ENCODE data around the gene VAV1. TPM values are rescaled to one million over a fixed set of nuclear protein-coding genes. Genes with fewer than 3 reads are reported as not detected.

VAV1 gene
- polyA plus RNA-seq, 1 donor from 2014 or later, result not detected

DNA sequence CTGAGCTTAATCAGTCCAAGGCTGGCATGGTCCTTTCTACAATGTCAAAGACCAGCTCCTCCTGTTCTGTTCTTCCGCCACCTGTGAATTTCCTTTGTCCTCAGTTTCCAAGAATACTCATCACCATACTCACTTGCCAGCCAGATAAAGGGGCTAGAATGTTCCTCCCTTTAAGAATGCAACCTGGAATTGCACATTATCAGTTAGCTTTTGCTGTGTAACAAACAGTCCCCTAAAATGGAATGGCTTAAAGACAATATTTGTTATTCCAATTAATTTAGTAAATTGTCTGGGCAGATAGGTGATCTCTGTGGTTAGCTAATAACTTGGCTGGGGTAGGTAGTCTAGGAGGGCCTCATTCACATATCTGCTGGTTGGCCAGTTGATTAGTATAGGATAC is 36.0 kb downstream of the VAV1 start:
- H3K9me3 ChIP-seq (ENCODE audit: low read length), result no peaks in the 10 kb centered on the region
- no peak overlapping the region for H3K27ac ChIP-seq (ENCODE audit: low read length)
- H2AFZ ChIP-seq (ENCODE audit: low read depth, low read length), result no peak overlapping the region
- H3K27me3 ChIP-seq (ENCODE audit: insufficient read depth, low read depth, low read length), result no peaks in the 10 kb centered on the region
- no peak overlapping the region for H3K9ac ChIP-seq (ENCODE audit: low read length)
- no peaks in the 10 kb centered on the region for H3K36me3 ChIP-seq (ENCODE audit: insufficient read depth, low read length)
- no peaks in the 10 kb centered on the region for H4K20me1 ChIP-seq (ENCODE audit: insufficient read depth)
- no peaks in the 10 kb centered on the region for H3K9me2 ChIP-seq (ENCODE audit: insufficient read depth, low read length)
- no peaks in the 10 kb centered on the region for H3F3A ChIP-seq (ENCODE audit: insufficient read depth, low read length, poor library complexity, severe bottlenecking)
- no peak overlapping the region for H3K4me2 ChIP-seq (ENCODE audit: low read length)
- no peak overlapping the region for H3K4me3 ChIP-seq (ENCODE audit: low read length)
- no peak for TF ChIP-seq EP300 (conservative IDR thresholded peaks at IDR 0.05; ENCODE audit: poor library complexity, severe bottlenecking)
- no peak for TF ChIP-seq SMC3 (conservative IDR thresholded peaks at IDR 0.05; ENCODE audit: poor library complexity)
- TF ChIP-seq, protein P1, sequence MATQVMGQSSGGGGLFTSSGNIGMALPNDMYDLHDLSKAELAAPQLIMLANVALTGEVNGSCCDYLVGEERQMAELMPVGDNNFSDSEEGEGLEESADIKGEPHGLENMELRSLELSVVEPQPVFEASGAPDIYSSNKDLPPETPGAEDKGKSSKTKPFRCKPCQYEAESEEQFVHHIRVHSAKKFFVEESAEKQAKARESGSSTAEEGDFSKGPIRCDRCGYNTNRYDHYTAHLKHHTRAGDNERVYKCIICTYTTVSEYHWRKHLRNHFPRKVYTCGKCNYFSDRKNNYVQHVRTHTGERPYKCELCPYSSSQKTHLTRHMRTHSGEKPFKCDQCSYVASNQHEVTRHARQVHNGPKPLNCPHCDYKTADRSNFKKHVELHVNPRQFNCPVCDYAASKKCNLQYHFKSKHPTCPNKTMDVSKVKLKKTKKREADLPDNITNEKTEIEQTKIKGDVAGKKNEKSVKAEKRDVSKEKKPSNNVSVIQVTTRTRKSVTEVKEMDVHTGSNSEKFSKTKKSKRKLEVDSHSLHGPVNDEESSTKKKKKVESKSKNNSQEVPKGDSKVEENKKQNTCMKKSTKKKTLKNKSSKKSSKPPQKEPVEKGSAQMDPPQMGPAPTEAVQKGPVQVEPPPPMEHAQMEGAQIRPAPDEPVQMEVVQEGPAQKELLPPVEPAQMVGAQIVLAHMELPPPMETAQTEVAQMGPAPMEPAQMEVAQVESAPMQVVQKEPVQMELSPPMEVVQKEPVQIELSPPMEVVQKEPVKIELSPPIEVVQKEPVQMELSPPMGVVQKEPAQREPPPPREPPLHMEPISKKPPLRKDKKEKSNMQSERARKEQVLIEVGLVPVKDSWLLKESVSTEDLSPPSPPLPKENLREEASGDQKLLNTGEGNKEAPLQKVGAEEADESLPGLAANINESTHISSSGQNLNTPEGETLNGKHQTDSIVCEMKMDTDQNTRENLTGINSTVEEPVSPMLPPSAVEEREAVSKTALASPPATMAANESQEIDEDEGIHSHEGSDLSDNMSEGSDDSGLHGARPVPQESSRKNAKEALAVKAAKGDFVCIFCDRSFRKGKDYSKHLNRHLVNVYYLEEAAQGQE (IDR thresholded peaks at IDR 0.05; ENCODE audit: borderline replicate concordance), result no peak
- TF ChIP-seq POLR2AphosphoS5 (IDR thresholded peaks at IDR 0.05), result no peak
- TF ChIP-seq MXI1 (conservative IDR thresholded peaks at IDR 0.05; ENCODE audit: poor library complexity, severe bottlenecking), result no peak
- TF ChIP-seq RAD21 (conservative IDR thresholded peaks at IDR 0.05), result no peak
- no peak for TF ChIP-seq EZH2 (IDR thresholded peaks at IDR 0.05; ENCODE audit: borderline replicate concordance, insufficient read depth, low read length, poor library complexity, severe bottlenecking)
- TF ChIP-seq, protein P2, sequence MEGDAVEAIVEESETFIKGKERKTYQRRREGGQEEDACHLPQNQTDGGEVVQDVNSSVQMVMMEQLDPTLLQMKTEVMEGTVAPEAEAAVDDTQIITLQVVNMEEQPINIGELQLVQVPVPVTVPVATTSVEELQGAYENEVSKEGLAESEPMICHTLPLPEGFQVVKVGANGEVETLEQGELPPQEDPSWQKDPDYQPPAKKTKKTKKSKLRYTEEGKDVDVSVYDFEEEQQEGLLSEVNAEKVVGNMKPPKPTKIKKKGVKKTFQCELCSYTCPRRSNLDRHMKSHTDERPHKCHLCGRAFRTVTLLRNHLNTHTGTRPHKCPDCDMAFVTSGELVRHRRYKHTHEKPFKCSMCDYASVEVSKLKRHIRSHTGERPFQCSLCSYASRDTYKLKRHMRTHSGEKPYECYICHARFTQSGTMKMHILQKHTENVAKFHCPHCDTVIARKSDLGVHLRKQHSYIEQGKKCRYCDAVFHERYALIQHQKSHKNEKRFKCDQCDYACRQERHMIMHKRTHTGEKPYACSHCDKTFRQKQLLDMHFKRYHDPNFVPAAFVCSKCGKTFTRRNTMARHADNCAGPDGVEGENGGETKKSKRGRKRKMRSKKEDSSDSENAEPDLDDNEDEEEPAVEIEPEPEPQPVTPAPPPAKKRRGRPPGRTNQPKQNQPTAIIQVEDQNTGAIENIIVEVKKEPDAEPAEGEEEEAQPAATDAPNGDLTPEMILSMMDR (IDR thresholded peaks at IDR 0.05; ENCODE audit: poor library complexity, severe bottlenecking), result no peak
- TF ChIP-seq TAF1 (IDR thresholded peaks at IDR 0.05; ENCODE audit: low read depth), result no peak
- H3K79me2 ChIP-seq (replicated peaks; ENCODE audit: insufficient read depth, low read length), result no peaks in the 10 kb centered on the region

DNA sequence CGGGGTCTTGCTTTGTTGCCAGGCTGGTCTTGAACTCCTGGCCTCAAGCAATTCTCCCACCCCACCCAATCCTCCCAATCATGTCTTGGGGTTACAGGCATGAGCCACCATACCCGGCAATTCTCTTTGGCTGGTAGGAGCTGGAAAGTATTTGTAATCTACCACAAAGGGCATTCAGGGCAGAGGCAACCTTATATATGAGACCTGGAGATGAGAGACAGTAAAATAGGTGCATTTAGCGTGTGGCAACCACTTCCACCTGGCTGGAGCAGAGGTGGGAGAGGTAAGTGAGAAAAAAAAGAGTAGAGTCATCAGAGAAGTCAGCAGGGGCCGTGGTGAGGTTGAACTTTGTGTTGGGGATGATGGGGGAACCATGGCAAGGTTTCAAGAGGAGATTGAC is 36.8 kb downstream of the VAV1 start:
- Histone ChIP-seq H3K79me2 (replicated peaks; ENCODE audit: insufficient read depth, low read length) (no peaks in the 10 kb centered on the region), H3K9me2 (ENCODE audit: insufficient read depth, low read length) (no peaks in the 10 kb centered on the region), H3K27ac (ENCODE audit: low read length) (no peak overlapping the region), H3K4me2 (ENCODE audit: low read length) (no peak overlapping the region), H2AFZ (ENCODE audit: low read depth, low read length) (no peak overlapping the region), H4K20me1 (ENCODE audit: insufficient read depth) (no peaks in the 10 kb centered on the region), H3F3A (ENCODE audit: insufficient read depth, low read length, poor library complexity, severe bottlenecking) (no peaks in the 10 kb centered on the region), H3K9ac (ENCODE audit: low read length) (no peak overlapping the region), H3K9me3 (ENCODE audit: low read length) (no peaks in the 10 kb centered on the region), H3K27me3 (ENCODE audit: insufficient read depth, low read depth, low read length) (no peaks in the 10 kb centered on the region), H3K4me3 (ENCODE audit: low read length) (no peak overlapping the region), H3K36me3 (ENCODE audit: insufficient read depth, low read length) (no peaks in the 10 kb centered on the region)
- TF ChIP-seq MXI1 (conservative IDR thresholded peaks at IDR 0.05; ENCODE audit: poor library complexity, severe bottlenecking), result no peak
- TF ChIP-seq, protein P1 (IDR thresholded peaks at IDR 0.05; ENCODE audit: borderline replicate concordance), result no peak
- no peak for TF ChIP-seq POLR2AphosphoS5 (IDR thresholded peaks at IDR 0.05)
- no peak for TF ChIP-seq SMC3 (conservative IDR thresholded peaks at IDR 0.05; ENCODE audit: poor library complexity)
- no peak for TF ChIP-seq EZH2 (IDR thresholded peaks at IDR 0.05; ENCODE audit: borderline replicate concordance, insufficient read depth, low read length, poor library complexity, severe bottlenecking)
- no peak for TF ChIP-seq RAD21 (conservative IDR thresholded peaks at IDR 0.05)
- no peak for TF ChIP-seq EP300 (conservative IDR thresholded peaks at IDR 0.05; ENCODE audit: poor library complexity, severe bottlenecking)
- TF ChIP-seq, protein P2 (IDR thresholded peaks at IDR 0.05; ENCODE audit: poor library complexity, severe bottlenecking), result no peak
- TF ChIP-seq TAF1 (IDR thresholded peaks at IDR 0.05; ENCODE audit: low read depth), result no peak
